GM19438 (cell line): Measurements from ENCODE around the gene HOXA13.
A peak's percentile ranks its signal among the peaks of the same experiment; 100 is the strongest.

Source experiments
- ATAC-seq: cut with Tn5 transposase; IDR thresholded peaks from one replicate; pipeline ENCODE4 v1.9.1; 2021; ENCODE audit warnings: low read depth; ENCODE audit not compliant: unreplicated experiment

The HOXA13 gene

DNA sequence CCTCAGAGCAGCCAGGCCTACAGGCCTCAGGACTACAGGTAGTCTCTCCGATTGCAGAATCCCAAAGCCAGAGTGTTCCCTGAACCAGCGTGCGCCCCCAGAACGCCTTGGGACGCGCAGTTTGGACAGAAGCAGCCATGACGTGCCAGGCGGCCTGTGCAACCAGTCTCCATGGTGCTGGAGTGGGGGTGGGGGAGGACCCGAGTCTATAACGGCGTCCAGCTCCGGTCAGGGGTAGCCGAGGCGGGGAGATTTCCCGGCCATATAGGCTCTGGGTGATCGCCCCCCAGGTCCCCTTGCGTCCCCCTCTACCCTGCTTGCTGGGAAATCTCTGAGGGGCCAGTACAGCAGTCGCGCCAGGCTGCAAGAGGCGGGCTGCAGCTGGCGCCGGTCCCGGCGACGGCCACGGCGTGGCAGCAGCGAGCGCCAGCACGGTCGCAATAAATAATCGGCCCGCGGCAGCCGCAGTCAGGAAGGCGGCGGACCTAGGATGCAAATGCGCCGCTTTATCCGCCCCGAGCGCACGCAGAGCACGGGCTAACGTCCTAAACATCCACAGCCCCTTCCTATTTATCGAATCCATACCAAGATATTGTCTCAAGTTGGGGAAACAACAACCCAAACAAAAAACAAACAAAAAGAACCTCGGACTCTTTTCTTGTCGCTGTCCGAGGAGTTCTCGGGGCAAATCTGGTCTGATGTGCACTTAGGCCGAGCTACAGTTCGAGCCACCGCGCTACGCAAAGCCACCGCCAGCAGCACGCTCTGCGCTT, 49.1 kb downstream of the HOXA13 start:
- ATAC-seq: peak; percentile 68

DNA sequence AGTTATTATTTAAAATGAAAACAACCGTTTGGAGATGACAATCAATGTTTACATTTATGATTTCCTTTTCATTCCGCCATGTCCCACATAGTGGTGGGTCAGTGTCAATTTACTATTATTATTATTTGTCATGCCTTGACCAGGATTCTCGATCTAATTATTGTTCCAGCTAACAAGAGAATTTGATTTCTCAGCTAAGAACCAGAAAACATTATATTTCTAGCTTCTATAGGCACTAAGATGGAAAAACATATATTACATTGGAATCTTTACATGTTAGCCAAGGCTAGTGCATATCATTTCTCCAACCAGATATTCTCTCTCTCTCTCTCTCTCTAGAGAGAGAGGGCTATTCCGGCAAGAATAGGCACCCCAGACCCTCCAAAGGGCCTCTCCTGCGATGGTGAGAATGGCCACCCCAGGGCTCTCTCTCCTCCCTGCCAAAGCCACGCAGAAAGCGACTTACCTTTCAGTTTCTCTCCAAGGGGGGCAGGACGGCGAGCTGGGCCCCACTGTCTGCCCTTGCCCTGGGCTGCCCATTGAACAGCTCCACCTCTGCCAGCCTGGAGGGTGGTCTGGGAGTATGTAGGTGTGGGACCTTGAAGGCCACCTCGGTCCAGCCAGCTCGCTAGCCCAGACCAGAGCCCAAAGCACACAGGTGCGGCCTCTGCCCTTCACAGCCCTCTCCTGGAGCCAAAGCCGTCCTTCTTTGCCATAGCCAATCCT, 49.9 kb downstream of the HOXA13 start:
- no peak for ATAC-seq

DNA sequence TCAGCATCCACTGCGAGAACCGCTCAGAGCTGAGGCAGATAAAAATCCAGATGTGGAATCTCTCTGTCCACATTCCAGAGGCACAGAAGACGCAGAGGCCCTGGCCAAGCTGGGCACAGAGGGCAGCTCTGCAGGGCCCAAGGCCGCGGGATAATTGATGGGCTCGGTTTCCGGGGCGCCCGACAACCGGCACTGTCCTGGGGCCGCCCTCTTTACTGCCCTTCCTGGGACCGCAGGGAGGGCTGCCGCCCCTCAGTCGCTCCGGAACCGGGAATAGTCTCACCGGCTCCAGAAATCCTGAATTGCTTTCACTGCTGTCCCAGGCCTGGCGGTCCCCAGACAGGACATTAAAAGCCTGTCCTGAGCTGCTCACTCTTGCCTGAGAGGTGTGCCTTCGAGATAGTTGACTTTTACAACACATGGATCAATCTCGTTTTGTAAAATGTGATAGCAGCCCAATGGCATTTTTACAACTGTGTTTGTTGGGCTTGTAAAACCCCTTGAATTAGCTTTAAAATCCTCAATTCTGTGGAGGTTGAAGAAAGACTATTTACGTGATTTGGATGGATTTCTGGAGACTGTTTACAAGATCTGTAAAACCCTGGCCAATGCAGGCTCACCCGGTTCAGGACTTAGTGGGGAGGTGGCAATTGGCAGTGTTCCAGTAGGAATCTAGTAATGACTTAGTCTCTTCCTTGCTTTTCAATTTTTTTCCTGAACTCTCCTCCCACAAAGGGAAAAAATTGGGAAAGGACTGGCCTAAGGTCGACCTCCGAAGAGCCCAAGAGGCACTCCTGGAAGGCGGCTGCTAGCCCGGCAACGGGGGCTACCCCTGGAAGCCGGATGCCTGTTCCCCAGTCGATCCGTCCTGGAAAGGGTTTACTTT, 50.9 kb downstream of the HOXA13 start:
- no peak for ATAC-seq

DNA sequence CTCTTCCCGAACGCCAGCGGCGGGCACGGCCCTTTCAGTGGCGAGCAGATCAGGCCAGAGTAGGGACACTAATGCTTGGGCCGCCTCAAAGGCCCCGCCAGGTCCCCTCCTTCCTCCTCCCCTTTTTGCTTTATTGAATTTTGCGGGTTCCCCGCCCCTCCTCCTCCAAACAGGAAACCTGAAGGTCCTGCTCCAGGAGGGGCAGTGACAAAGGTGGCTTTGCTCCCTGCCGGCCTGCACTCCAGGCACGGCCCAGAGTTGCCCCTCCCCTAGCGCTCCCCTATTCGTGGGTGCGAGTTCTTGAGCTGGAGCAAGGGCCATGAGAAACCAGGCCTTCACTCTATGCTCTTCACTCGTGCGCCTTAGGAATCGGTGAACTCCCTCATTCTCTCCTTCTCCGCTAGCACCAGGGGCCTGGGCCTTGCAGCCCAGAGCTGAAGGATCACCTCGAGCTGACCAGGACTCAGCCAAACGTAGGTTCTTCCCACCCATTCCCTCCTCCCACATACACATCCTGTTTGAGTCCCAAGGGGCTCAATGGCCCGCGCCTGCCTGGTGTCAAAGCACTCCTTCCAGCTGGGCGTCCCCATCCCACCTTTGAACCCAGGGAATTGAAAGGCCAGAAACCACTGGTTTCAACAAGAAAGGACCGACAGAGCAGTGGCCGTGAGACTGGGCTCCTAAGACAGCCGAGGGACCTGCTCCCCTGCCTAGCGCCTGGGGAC, 51.7 kb downstream of the HOXA13 start:
- ATAC-seq: no peak

DNA sequence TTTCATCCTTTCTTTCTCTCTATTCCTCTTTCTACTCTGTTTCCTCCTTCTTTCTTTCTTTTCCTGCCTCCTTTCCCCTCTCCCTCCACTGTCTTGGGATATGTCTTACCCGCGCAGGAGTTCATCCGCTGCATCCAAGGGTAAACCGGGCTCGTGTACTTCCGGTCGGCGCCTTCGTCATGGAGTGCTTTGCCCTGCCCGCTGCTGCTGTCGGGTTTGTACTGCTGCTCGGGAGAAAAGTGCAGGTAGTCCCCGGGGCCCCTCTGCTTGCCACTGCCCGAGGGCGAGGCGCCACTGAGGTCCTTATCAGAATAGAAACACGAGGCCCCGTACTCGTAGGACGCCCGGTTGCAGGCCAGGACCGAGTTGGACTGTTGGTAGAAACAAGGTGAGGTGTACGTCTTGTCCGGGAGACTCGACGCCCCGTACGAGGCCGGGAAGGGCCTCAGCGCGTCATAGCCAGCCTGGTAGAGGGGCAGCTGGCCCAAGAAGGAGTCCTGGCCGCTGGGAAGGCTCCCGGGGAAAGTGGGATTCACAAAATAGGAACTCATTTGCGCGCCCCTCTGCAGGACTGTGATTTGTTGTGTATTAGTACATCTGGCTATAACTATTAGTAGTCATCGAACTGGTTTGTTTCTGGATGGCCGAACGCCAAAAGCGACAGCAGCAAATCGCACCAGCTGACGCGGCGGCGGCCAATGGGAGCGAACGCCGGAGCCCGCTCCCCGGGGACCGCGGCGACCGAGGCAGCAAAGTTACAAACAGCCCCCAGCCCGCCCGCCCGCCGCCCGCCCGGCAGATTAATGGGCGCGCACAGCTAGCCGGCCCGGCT, 52.5 kb downstream of the HOXA13 start, which contains the start of gene HOXA6:
Gene HOXA6, minus strand, starts transcription at position 576 of the 832 bp plus-strand sequence. Its CDS starts 25 bp downstream, at position 551.
- no peak for ATAC-seq

DNA sequence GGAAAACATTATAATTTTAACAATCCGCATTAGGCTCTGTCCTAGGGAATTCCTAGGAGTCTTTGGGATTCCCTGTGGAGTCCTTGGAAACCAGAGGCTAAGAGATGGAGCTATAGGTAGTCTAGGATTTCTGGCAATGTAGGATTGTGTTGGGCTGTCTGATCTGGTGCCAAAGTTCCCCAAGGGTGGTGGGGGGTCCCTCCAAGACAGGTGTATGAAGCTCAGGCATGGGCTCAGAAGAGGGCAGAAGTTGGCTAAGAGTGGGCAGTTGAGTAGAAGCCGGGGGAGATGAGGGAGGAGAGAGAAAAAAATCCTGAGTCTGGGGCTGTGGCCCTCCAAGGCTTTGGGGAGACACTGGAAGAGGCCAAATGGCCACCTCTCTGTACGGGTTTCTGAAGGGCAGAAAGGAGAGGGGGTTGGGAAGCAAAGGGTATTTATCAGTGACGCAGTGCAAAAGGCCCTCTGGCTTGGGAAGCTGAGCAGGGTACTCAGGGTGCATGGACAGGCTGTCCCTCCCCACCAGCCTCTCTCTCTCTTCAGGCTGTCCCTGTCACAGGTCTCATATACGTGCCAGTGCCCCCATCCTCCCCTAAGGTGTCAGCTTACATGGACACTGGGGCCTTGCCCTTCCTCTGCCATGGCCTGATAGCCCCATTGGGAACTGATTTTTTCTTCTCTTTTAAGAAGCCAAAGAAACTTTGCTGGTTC, 53.2 kb downstream of the HOXA13 start:
- no peak for ATAC-seq

DNA sequence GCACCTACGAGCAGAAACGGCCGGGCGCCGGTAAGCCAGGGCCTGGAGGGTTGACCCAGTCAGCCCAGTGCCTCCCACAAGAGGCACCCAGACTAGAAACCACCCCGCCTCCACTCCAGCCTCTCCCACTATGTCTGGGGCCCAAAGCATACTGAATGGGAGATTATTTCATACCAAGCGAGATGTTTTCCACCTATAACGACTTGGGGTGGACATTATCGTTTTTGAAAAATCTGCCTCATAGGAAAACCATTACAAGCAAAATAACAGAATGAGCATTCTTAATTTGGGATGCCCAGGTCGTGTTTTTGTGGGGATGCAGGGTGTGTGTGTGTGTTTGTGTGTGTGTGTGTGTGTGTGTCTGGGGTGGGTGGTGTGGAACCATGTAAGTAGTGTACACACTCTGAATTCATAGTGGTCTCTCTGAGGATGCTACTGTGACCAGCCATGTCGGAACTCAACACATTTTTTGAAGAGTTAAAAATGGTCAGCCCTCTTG, 53.9 kb downstream of the HOXA13 start:
- no peak for ATAC-seq

DNA sequence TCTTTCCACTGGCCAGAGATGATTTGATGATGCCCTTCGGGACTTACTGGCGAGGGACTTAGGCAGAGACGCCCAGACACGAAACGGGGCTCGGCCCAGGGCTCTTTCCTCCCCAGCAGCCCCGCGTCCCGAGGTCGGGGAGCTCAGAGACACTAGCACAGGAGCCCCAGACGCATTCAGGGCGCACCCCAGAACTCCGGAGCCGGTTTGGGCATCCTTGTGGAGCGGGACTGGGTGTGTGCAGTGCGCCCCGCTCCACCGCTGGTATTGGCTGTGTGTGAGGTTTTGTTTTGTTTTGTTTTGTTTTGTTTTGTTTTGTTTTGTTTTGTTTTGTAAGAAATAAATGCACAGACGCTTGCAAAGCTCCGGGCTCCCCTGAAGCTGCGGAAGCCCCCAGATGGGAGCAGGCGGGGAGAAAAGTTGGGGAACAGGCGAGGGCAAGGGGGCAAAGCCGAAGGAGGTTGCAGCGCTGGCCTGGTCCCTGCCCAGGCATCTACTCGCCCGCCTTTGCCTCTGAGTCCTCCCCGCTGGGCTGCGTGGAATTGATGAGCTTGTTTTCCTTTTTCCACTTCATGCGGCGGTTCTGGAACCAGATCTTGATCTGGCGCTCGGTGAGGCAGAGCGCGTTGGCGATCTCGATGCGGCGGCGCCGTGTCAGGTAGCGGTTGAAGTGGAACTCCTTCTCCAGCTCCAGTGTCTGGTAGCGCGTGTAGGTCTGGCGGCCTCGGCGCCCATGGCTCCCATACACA, 54.6 kb downstream of the HOXA13 start:
- no peak for ATAC-seq

DNA sequence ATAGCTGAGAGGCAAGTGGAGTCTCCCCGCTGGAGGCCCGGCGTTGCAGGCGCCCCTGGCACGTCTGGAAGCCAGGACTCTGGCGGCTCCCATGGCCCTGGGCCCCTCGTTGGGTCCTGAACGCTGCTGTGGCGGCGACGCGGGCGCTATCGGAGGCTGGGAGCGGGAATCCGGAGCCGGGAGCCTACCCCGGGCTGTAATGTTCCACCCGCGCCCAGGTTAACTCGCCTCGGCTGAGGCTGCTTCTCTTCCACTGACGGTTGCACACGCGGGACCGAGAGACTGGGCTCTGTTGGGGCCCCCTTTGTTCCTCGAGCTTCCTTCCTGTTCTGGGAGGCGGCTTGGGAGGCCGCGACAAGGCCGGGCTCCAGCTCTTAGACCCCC, 55.1 kb downstream of the HOXA13 start:
- no peak for ATAC-seq
